Measurements from ENCODE around the gene IRF9.
A peak's percentile ranks its signal among the peaks of the same experiment; 100 is the strongest.
"Not testable (repeated sequence)": the region's sequence is repeated elsewhere in the genome, so short reads cannot be mapped to it uniquely, and the experiment has no call there.

The IRF9 gene

DNA sequence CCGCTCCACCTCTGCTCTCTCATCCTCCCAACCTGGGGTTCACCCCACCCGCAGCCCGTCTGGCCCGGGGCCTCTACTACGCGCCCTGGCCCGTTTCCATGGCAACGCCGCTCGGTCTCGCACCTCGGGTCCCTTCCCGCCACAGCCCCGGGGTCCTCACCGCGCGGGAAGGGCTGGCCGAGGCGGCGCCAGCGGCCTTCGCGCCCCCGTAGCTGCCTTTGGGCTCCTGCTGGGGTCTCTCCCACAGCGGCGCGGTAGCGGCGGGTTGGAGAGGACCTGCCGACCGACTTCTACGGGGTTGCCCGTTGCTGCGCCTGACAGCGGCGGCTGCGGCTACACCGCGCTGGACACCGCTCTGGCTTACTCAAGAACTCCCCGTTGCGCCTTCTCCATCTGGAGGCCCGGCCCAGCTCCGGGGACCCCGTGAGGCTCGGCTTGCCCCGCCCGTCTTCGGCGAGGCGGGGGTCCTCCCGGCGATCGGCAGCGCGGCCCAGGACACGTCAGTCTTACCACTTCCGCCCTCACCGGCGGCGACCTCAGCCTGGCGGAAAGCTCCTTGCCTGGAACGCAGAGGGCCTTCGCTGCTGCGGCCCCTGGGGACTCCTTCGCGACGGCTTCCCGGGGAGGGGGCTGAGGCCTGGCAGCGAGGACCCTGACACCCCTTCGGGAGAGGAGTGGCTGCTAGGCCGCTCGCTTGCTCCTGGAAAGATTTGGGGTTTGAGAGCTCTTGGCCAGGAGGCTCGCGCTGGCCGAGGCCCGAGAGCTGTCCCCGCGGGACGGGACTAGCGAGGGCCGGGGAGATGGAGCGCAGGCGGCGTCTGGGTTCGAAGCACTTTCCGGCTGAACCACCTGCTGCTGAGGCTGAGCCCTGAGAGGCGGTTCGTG lies 34.4 kb downstream of the IRF9 start, which contains the start of gene TM9SF1:
Gene TM9SF1, minus strand, starts transcription at position 256 of the 885 bp plus-strand sequence. CDS start 422 bp downstream, outside the sequence.
- DNase-seq = peak; percentile 89

DNA sequence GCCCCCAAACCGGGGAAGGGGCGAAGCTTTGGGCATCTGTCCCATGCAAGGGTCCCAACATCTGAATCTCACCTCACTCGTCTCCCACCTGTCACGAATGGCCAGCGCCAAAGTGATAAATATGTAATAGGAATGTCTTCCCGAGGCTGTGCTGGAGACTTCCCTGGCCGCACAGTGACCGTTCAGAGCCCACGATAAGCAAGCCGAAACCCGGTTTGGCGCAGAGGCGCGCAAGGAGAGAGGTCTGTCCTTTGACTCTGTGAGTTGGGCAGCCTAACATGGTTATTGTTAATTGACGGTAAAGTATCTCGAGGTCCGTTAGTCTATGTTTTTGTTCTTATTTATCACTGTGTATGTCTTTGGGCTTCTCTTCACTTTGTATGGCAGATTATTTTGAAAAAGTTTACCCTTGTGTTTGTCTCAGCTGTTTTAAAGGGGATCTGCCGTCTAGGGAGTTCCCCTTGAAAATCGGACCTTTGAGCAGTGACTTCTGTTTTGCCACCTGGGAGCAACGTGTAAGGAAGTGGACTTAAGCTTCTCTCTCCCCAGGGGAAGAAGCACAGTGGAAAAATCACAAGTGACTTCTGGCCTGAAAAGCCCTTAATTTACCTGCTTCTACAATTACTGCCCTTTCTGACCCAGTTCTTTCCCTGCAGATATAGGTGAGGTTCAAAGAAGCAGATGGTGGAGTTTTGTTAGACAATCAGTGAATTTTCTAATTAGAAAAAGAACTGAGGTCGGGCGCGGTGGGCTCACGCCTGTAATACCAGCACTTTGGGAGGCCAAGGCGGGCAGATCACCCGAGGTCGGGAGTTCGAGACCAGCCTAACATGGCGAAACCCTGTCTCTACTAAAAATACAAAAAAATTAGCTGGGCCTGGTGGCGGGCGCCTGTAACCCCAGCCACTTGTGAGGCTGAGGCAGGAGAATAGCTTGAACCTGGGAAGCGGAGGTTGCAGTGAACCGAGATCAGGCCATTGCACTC lies 35.3 kb downstream of the IRF9 start:
- no peak for DNase-seq

DNA sequence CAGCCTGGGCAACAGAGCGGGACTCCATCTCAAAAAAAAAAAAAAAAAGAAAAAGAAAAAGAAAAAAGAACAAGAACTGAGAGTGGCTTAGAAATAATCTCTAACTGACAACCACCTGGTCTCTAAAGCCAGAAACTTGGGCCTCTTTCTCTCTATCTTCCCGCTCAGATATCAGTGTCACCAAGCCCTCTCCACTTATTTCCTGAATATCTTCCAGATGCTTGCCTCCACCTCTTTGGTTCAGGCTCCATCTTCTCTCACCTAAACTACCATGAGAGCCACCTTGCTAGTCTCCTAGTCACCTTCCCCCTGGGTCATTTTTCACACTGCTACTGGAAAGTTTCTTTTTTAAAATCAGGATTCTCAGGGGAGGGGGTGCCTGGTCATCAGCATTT lies 36.0 kb downstream of the IRF9 start:
- no peak for DNase-seq

DNA sequence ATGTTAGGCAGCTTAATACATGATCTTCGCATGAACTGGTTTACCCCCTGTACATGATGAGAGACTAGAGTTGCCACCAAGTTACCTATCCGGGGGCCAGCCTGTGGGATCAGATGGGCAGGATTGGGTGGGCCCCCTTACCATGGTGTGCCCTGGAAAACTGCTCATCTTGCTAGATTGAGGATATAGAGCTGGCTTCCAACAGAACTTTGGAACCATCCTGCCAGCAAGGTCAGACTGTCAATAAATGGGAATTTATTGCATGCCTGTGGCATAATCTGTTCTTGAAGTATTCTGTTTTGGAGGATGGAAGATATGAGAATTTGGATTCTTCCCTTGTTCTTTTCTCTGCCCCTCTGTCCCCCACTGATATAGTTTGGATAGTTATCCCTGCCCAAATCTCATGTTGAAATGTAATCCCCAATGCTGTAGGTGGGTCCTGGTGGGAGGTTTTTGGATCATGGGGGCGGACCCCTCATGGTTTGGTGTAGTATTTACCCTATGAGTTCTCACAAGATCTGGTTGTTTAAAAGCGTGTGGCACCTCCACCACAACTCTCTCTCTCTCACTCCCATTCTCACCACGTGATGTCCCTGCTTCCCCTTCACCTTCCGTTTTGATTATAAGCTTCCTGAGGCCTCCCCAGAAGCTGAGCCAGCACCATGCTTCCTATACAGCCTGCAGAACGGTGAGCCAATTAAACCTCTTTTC lies 37.9 kb downstream of the IRF9 start:
- DNase-seq = no peak

DNA sequence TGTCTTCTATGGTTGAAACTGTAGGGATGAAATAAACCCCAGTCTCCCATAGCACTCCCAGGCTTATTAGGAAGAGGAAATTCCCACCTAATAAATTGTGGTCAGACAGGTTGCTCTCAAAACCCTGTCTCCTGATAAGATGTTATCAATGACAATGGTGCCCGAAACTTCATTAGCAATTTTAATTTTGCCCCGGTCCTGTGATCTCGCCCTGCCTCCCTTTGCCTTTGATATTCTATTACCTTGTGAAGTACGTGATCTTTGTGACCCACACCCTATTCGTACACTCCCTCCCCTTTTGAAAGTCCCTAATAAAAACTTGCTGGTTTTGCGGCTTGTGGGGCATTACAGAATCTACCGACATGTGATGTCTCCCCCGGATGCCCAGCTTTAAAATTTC lies 41.5 kb downstream of the IRF9 start:
- DNase-seq = not testable (repeated sequence)

DNA sequence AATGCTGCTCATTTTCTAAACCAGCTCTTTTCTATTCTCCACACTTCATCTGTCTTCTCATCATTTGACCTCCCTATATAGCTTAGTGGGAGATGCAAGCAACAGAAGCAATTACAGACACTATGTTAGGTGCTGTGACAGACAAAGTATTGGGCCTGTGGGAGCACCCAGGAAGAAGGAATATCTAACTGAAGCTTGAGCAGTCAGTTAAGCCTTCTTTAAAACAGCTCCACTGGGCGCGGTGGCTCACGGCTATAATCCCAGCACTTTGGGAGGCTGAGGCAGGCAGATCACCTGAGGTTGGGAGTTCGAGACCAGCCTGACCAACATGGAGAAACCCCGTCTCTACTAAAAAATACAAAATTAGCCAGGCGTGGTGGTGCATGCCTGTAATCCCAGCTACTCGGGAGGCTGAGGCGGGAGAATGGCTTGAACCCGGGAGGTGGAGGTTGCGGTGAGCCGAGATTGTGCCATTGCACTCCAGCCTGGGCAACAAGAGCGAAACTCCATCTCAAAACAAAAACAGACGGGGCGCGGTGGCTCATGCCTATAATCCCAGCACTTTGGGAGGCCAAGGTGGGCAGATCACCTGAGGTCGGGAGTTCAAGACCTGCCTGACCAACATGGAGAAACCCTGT lies 42.3 kb downstream of the IRF9 start:
- not testable (repeated sequence) for DNase-seq

DNA sequence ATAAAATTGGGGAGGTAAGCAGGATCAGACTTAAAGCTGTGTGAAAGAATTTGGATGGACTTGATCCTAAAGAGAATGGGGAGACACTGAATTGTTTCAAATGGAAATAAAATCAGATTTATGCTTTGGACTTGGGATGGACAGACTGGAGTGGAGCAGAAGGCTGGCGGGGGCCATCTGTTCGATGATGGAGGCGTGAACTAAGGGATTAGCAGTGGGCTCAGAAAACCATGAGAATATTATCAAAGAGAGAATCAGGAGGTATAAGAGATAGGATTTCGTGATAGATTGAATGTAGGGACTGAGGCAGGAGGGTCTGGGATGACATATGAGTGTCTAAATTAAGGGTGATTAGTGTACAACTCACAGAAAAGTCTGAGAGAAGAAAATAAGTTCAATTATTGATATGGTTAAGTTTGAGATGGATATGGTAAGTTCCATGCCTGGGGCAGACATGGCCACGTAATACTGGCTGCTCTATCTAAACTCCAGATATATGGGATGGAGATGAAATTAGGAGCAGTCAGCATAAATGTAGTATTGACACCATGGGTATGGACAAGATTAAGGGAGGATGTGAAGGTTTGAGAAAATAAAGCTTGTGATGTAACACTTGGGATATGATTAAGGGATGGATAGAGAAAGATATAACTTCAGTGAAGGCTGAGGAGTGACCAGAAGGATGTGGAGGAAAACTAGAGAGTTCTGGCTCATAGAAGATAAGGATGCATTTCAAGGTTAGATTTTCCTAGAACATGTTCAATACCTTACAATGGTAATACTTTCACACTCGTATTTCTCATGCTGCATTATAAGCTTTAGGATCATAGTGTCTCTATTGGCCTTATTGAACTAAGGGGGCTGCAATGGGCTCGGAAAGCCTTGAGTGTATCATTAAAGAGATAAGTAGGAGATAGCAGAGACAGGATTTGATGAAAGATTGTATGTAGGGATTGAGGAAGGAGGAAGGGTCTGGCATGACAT lies 43.4 kb downstream of the IRF9 start:
- no peak for DNase-seq

DNA sequence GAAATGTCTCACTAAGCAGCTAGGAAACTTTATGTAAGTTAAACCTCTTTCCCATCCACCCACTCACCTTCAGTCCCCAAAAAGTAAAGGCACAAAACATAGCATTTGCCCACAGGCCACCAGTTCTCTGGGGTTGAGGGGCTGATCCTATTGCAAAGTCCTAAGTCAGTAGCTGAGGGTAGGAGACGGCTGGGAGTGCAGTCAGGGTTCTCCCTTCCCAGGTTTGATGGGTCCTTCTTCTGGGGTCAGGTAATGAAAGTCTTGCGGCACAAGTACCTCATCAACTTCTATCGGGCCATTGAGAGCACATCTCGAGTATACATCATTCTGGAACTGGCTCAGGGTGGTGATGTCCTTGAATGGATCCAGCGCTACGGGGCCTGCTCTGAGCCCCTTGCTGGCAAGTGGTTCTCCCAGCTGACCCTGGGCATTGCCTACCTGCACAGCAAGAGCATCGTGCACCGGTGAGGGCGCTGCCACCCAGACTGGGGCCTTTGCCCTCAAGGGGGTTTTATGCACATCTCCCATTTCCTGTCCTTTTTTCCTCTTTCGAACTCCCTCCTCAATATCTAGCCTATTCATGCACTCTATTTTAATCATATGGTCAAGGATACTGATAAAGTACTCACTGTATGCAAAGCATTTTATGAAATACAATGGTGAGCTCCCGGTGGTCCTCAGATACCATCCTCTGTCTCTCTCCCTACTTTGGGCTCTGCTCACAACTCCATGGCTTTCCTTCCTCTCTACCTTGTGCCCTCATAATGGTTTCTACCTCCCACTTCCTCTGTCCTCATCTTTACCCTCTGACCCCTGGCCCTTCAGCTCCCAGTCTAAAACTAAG lies 45.4 kb downstream of the IRF9 start:
- no peak for DNase-seq

DNA sequence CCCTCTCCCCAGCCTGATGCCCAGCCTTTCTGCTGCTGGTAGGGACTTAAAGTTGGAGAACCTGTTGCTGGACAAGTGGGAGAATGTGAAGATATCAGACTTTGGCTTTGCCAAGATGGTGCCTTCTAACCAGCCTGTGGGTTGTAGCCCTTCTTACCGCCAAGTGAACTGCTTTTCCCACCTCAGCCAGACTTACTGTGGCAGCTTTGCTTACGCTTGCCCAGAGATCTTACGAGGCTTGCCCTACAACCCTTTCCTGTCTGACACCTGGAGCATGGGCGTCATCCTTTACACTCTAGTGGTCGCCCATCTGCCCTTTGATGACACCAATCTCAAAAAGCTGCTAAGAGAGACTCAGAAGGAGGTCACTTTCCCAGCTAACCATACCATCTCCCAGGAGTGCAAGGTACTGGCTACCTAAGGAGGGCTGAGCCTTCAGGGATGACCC lies 46.1 kb downstream of the IRF9 start:
- no peak for DNase-seq

DNA sequence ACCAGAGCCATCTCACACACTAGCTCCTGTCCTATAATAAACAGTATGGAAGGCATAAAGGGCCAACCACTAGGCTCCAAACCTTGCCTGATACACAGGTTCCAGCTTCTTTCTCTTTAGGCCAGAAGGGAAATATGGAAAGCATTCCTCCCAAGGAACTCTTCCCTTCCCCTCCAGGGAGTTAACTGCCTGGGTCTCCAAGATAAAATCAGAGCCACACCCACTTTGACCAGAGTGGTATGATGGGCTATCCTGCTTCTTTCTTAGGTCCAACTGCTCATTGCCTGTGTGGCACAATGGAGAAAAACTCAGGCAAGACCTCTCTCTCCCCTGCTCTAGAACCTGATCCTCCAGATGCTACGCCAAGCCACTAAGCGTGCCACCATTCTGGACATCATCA lies 46.6 kb downstream of the IRF9 start:
- DNase-seq = no peak

DNA sequence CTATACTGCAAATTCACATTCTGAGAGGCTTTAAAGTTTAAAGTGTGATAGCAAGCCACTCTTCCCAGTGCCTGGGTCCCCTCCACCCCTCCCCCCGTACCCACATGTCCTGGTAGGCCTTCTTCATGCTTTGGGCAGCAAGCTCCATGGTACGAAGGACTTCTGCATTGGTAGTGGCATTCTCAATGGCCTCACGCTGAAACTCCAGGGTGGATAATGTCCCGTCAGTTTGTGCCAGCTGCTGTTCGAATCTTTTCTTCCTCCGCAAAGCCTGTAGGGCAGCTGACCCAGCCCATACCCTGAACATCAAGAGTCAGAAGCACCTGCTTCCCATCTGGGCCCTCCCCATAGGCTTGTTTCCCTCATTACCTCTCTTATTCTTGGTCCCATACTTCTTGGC lies 50.2 kb downstream of the IRF9 start:
- no peak for DNase-seq

DNA sequence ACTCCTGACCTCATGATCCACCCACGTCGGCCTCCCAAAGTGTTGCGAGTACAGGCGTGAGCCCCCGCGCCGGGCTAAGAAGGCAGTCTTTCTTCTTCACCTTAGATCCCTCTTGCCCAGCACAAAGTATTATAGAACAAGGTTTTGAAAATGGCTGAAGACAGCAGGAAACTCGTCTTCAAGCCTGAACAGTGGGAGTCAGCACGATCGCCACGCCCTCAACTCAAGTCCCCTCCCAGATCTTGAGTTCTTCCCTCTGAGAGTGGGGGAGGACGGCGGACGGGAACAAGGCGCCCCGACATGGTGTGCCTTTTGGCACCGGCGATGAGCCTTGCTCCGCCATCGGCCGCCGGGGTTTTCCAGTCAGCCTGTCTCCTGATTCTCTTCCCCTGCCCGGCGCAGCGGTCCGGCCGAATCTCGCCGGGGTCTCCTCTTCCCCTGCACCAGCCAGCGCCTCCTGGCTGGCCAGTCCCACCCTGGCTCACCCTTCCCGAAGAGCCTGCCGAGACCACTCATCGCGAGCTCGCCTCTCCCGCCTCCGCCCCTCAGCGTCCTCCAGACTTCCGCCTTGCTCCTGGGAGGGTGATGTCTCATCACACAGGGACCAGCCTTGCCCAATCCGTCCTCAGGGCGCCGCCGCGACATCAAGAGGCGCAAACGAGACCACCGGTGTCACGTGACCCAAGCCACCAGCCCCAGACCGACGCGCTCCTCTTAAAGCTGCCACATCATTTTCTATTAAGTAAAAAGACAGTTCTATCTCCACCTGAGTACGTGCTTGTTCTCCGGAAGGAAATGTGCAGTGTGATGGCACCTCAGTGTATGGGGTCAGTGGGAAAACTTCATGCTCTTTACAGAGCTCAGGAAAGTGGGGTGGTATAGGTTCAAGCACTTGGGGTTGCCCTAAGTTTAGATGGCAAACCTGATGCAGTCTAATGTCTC lies 52.1 kb downstream of the IRF9 start, which contains the start of gene CHMP4A:
Gene CHMP4A, minus strand, starts transcription at position 565 of the 942 bp plus-strand sequence. Its CDS starts 49 bp downstream, at position 516.
- peak; percentile 96 for DNase-seq

DNA sequence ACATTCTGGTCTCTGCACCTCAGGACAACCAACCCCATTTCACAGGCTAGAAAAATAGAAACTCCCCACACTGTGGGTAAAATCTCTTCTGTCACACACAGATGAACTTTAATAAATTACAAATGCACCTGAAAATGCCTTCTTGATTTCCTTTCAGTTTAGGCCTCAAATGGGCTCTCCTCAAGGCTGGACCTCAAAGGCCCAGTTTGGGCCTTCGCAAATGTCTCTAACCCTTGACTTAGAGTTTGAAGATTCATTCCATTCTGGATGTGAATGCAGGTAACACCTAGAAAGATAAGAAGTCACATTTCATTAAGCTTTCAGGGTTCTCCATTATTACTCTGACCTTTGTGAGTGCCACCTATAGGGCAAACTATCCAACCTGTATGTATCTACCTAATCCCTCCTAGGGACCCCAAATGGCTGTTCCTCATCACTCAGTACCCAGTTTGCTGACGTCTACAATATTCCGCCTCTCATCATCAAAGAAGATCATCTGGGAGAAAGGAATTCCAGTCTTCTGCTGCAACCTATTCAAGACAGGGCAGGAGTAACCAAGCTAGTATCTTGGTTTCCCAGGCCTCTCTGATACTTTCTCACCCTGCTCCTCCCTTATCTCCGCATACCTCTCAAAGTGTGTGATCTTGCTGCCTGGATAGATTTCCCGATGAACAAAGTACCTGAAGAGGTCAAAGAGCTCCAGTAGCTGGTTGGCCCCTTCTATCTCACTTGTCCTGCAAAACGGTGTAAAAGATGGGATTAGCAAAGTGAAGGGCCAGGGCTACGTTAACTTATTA lies 53.0 kb downstream of the IRF9 start:
- DNase-seq = no peak

DNA sequence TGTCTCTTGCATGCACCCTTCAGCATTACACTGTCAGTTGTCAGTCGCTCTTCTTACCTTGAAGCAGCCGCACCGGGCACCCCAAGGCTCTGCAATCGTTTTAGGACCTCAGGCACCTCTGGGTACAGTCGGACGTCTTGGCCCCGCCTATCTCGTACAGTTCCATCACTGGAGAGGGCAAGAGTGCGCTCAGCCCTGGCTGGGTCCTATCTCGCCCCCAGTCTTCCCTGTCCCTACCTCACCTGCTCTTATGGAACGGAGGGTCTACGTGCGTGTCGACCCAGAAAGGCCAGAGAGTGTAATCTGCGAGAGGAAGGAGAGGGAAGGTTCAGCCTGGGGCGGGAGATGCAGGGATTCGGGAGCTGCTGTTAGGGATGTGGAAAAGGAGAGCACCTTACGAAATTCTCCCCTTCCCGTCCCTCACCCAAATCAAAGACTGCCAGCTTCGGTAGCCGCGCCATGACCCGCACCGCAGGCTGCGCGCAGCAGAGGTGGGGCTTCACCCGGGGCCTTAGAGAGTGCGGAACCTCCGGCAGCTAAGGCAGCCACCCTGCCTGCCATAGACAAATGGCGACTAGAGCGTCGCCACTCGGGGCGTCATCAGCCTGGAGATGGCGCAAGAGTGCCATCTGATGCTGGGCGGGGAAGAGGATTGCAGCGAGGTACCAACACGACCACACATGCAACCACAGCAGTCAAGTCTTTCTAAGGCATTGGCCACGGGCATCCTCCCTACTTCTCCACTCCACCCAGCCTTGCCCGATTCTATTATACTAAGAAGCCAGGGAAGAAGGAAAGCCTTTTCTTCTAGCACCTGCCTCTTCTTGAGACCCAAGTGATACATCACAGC lies 54.7 kb downstream of the IRF9 start, which contains the start of gene MDP1:
Gene MDP1, minus strand, starts transcription at position 572 of the 850 bp plus-strand sequence. Its CDS starts 111 bp downstream, at position 461.
- DNase-seq = peak; percentile 89

Data from CD4-positive, alpha-beta T cell treated with Interleukin-17A for 4 hours (primary cell).